Medulla oblongata (tissue), 1 donor: ENCODE results near the gene HAO2.
A peak's percentile ranks its signal among the peaks of the same experiment; 100 is the strongest.
"Not testable (repeated sequence)": the region's sequence is repeated elsewhere in the genome, so short reads cannot be mapped to it uniquely, and the experiment has no call there.

Source experiments
- DNase-seq: peaks from one replicate; pipeline ENCODE4 v3.0.0-alpha.2; 2015; ENCODE audit errors: extremely low spot score

HAO2 gene

DNA sequence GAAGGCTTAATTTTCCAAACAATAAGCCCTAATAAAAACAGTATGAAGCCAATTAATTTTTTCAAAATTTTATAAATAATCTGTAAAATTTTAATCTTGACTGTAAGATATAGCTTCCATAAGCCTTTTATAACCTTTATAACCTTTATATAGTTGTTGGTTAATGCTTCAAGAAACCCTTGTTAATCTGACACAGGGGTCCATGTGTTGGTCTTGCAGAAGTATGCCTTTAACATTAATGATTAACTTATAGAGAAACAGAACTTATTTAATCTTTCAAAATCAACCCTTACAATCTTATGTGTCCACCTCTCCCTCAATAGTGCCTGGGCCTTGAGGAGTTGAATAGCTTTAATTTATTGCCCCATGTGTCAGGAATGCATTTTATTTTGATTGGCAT is 23.2 kb upstream of the HAO2 start:
- no peak for DNase-seq

DNA sequence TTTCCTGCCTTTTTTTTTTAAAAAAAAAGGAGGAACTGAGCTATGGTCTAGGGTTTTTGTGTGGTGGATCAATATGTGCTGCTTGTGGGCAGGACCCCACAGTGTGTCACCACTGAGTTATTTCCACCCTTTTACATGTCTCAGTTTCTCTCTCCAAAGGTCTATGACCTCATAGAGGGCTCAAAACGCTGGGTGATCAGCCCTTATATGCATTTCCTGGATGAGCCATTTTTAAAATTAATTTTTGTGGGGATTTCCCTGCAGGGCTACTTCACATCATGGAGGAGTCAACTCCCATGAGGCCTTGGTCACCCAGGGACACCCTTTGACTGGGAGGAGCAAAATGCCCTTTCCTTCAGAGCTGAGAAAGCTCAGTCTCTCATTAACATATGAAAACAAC is 20.7 kb upstream of the HAO2 start:
- DNase-seq = no peak

DNA sequence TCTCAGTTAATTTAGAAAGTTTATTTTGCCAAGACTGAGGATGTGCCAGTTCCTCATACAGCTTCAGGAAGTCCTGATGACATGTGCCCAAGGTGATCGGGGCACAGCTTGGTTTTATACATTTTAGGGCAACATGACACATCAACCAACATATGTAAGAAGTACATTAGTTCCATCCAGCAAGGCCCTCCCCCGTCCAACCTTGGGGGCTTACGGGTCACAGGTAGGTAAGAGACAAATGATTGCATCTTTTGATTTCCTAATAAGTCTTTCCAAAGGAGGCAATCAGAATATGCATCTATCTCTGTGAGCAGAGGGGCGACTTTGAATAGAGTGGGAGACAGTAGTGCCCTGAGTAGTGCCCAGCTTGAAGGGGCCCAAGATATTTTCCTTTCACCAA is 19.6 kb upstream of the HAO2 start:
- DNase-seq = no peak

DNA sequence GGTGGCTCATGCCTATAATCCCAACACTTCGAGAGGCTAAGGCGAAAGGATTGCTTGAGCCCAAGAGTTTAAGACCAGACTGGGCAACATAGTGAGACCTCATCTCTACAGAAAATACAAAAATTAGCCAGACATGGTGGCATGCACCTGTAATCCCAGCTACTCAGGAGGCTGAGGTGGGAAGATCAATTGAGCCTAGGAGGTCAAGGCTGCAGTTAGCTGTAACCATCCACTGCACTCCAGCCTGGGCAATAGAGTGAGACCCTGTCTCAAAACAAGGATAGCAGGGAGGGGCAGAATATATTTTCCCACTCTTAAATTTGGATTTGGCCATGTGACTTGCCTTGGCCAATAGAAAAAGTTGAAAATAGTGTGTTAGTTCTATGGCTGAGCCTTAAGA is 17.7 kb upstream of the HAO2 start:
- DNase-seq = not testable (repeated sequence)

DNA sequence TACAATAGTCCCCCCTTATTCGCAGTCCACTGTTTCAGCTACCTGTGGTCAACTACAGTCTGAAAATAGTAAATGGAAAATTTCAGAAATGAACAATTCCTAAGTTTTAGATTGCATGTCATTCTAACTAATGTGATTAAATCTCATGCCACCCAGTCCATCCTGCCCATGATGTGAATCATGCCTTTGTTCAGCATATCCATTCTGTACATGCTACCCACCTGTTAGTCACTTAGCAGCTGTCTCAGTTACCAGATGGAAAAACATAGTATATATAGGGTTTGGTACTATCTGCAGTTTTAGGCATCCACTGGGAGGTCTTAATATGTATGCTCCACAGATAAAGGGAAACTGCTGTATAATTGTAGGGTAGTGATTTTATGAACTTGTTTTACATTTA is 16.6 kb upstream of the HAO2 start:
- no peak for DNase-seq

DNA sequence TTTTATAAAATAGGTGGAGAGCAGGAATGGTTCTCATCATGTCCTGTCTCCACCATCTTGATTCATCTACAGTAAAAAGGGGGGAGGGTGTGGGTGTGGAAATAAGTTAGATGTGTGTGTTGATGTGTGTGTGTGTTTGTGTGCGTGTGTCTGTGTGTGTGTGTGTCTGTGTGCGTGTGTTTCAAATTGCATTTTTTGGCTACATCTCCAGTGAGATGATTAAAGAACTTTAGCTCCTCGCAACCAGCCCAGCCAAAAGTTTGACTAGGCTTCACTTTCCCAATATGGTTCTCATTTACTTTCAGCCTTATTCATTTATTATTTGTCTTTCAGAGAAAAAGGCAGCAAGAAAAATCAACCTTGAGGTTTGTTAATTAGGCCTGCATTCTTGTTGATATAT is 14.7 kb upstream of the HAO2 start:
- no peak for DNase-seq

DNA sequence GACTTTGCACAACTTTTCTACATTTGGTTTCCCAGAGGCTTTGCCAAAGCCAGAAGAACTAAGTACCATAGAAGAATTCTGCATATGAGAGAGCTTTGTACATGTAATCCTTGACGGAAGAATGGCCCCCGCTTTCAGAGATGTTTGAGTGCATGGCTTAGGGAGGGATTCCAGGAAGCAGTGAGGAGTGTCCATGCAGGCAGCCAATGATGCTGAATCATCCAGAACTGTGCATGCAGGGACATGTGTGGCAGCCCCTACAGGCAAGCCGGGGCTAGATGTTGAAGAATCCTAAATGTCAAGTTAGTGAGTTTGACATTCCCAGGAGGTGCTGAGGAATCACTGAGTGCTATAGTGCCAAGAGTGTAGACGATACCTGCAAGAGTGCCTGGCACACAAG is 9.9 kb upstream of the HAO2 start:
- no peak for DNase-seq

DNA sequence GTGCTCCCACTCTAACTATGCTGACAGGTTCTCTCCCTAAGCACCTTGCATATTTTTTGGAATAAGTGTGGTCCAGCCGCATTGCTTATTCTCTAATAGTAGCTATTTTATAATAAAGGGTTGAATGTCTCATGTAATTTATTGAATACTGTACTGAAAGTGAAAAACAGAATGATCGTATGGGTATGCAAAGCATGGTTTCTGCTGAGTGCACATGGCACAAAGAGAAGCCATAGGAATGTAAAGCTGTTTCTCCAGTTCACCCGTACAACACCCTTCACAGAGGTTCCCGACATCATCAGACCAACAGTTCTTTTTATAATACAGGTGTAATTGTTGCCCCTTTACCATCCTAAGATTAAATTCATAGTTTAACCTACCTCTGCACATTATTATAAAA is 8.9 kb upstream of the HAO2 start:
- DNase-seq = no peak

DNA sequence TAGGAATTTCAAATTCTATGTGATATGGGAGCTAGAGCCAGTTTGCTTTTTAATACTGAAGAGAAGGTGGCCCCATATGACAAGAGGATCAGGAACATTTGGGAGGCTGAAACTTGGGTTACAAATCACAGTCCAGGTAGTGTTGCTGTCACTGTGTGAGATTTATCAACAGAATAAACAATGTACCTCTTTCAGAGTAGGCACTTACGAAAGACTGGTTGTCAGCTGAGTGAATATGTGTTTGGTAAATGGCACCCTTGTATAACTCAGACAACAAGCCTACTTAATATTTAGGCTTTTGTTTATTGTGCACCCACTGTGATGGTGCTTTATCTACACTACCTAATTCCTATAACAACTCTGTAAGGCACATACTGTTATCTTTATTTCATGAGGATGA is 7.4 kb upstream of the HAO2 start:
- DNase-seq = no peak

DNA sequence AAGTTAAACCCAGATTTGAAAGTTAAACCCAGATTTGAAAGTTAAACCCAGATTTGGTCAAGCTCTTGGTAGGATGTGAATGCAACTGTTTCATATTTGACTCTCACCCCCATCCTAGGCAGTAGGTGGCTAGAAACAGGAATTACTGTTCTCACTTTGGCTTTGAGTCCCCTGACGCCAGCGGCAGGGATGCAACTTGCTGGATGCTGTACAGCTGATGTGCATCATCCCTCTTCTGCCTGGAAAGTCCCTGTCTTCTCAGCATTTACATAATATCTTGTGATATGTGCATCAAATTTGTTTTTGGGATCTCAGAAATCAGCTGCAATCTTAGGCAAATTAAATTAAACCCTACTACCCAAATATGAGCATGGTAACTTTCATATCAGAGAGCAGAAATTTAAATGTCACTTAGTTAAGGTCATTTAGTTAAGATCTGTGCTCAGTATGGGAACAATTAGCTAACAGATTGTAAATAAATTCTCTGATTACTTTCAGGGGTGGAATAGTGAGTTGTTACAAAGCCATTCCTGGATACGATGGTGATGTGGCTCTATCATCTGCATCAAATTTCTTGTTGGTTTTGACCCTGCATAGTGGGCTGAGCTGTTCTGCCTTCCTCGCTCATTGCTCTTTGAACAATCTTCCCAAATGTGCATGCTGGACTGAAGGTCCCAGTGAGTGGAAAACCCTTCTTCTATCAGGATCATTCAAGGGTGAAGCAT is 6.8 kb upstream of the HAO2 start:
- DNase-seq = no peak

DNA sequence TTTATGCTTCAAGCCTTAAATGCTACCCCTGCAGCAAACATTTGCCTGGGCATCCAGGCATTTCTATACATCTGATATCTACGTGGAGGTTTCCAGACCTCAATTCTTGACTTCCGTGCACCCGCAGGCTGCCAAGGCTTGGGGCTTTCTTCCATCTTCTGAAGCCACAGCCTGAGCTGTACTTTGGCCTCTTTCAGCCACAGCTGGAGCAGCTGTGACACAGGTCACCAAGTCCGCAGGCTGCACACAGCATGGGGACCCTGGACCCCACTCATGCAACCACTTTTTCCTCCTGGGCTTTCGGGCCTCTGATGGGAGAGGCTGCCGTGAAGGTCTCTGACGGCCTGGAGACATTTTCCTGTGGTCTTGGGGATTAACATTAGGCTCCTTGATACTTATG is 5.4 kb upstream of the HAO2 start:
- no peak for DNase-seq

DNA sequence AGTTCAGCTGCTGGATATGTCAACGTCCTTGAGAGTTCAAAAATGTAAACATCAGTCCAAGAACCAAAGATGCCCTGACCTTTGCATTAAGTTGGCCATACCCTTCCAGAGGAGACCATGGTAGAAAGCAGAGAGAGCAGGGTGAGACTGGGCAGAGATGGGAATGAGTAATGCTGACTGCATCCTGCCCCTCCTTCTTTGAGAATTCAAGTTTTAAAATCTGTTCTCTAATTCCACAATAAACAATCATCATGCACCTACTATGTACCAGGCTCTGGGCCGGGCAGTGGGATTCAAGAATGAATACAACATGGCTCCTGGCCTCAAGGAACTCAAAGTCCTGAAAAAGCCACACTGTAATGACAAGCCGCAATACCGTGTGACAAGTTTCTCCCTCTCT is 3.9 kb upstream of the HAO2 start:
- DNase-seq = no peak

DNA sequence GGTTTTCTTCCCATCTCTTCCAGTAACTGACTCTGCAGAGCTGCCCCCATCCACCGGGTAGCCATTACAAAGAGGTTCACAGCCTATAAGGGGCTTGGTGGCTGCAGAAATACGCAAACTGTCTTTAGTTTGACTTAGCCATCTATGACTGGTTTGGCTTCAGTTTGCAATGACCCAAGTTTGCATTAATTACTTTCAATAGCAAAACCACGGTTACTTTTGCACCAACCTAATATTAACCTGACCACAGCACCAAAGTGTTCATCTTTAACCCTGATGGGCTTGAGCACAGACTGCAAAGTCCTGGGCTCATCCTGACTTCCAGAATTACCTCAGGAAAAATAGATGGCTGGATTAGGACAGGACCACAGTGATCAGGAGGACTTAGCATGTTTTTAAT is 2.2 kb upstream of the HAO2 start:
- DNase-seq = no peak

DNA sequence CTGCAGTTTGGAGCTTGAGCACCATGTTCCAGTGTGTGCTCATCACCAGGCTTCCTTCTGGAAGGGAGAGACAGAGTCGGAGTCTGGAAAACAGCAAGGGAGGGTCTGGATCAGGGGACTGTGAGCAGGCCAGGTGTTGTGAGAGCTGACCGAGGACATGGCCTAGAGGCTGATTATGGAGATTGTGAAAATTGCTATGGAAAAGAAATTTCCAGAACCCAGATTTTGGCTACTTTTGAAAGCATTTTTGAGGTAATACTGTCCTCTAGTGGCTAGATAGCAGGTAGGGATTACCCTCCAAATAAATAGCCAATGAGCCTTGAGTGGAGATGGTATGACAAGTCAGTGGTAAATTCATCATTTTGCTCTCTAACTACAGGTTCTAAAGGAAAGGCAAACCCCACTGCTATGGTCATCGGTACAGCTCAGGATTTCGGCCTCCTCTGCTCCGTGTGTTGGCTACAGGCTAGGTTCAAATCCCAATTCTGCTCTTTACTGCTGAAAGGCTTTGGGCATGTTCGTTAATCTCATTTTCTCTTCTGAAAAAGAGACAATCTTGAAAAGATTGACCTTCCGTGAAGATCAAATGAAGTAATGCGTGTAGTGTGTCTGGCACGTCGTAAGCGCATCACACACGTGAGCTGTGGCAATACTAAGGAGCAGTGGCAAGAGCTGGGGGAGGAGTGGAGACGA is 1.0 kb upstream of the HAO2 start:
- DNase-seq = peak; percentile 17

DNA sequence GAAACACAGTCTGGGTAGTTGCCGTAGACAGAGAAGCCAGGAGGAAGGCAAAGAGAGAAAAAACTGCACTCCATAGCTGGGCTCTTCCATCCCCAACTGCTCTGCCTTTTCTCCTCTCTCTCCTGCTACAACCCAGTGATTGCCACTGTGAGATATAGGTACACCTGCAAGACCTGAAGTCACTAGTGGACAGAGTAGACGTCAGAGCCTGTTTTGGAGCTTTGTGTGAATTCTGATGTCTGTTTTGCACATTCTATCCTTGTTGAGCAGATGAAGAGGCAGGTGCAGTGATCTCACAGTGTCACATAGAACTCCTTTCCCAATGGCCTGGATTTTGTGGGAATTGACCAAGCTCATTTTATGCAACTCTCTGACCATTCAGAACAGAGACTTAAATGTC is 2.2 kb downstream of the HAO2 start:
- DNase-seq = no peak

DNA sequence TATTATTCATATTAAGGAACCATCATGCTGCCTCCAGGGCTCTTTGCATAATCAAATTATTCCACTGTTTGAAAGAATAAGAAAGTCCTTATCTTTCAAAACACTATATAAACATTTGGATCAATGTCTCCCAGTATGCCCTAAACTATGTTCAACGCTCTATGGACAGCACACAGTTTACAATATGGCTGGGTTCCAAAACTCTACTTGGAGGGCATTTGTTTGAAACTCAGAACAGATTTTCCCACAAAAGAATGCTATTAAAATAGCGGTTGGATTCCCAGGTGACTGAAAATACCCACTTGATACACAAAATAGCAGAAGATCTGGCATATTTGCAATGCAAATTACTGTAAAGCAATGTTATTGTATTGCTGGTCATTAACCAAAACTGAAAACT is 3.2 kb downstream of the HAO2 start:
- DNase-seq = no peak

DNA sequence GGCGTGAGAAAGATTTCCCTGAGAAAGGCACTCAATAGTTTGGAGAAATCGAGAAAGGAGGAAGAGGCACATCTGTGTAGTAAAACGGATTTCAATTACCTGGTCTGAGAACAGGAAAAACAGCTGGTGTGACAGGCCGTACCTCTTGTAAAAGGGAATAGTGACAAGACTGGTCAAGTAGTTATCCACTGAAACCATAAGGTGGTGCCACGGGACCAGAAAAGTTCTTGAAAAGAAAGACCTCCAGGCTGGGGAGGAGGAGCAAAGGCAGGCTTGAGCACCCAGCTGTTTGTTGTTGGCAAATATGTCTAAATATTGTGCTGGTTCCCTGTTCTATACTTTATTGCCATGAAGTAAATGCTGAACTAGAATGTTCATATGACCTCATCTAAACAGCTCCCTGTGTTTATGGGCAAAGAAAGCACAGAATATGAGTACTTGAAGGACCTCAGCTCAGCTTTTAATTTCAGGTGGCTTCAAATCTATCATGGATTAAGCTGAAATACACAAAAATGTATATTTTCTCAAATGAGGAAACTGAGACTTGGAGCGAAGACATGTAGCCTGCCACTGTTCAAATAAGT is 4.0 kb downstream of the HAO2 start:
- DNase-seq = peak; percentile 9

DNA sequence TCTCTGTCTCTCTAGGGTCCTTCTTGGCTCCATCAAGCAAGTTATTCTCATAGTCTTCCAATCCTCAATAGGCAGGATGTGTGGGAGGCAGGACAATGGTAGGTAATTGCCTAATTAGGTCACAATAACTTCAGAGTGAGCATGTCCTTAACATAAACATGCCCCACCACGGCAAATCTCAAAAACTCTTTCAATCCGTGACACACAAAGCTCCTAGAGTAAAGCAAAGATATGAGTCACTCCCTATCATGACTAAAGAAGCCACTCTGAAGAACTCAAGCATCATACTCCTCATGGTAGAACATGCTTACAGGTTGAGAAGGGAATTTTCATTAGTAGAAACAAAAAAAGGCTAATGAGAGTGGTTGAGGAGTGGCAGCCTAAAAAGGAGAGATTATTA is 4.9 kb downstream of the HAO2 start:
- no peak for DNase-seq

DNA sequence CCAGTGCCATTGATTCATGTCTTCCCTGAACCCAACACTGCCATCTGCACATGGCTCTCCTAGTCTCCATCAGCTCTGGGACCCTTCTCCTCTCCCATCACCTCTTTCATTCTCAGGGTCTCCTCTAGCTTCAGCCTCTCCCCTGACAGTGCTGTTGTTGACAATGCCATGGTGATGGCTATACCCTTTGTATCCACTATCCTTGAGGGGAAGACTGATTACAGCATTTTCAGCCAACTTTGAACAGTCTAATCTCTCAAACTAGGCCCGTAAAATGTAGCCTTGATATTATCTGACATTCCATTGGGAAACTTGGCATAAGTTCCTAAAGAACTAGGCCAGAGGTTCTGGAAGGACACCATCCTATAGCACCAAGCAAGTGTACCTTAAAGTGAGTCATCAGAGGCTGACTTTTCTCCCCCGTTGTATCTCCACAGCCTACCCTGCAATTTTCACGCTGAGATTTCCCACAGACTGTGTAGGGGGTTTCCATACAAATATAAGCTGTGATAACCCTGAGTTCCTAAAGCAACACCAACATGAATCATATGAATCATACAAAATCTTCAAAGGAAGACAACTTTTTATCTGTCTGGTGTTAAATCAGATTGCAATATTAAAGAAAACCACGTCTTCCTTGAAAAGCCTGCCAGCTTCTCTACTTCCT is 5.8 kb downstream of the HAO2 start:
- no peak for DNase-seq

DNA sequence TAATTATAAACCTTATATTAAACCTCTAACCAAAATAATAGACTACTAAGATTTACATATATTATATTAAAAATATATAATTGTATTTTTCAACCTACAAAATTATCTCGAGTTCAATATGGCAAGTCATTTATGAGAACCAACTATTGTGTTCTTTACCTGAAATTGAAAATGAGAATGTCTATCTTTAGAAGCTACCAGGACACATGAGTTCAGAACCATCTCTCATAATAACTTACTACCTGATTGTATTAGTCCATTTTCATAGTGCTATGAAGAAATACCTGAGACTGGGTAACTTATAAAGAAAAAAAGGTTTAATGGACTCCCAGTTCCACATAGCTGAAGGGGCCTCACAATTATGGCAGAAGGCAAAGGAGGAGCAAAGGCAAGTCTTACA is 6.8 kb downstream of the HAO2 start:
- DNase-seq = no peak

DNA sequence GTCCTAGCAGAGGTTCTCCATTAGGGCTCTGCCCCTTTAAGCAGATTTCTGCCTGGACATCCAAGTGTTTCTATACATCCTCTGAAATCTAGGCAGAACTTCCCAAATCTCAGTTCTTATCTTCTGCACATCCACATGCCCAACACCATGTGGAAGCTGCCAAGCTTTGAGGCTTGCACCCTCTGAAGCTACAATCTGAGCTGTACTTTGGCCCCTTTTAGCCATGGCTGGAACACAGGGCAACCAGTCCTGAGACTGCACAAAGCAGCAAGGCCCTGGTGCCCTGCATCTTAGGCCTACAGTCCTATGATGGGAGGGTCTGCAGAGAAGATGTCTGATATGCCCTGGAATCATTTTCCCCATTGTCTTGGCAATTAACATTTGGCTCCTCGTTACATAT is 8.0 kb downstream of the HAO2 start:
- no peak for DNase-seq

DNA sequence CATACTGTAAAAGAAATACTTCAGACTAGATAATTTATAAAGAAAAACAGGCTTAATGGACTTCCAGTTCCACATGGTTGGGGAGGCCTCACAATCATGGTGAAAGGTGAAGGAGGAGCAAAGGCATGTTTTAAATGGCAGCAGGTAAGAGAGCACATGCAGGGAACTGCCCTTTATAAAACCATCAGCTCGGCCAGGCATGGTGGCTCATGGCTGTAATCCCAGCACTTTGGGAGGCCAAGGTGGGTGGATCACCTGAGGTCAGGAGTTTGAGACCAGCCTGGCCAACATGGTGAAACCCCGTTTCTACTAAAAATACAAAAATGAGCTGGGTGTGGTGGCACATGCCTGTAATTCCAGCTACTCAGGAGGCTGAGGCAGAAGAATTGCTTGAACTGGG is 9.0 kb downstream of the HAO2 start:
- not testable (repeated sequence) for DNase-seq

DNA sequence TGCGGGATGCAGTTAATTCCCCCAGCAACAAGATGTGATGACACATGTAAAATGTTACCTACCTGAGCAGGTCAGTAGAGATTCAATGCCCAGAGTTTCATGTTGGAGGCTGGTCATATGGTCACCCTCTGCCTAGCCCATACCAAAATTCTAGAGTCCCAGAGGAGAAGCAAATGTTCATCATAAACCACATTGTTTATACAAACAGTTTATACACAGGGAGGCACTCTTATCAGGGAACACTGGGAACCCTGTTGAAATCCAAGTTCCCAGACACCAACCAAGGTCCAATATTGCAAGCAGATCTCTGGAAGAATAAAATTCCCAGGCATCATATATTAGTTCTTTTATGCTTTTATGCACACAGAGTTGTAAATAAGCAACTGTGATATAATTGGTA is 10.5 kb downstream of the HAO2 start:
- no peak for DNase-seq
